HCT116 (cell line): ENCODE measurements around the gene BMP7.

Experiments
- CBX3 ChIP-seq: IDR thresholded peaks from 2 replicates; pipeline ENCODE4 v1.6.1; 2012; ENCODE audit warnings: low read depth
- CEBPB ChIP-seq: IDR thresholded peaks from 2 replicates; pipeline ENCODE4 v1.6.1; 2012; ENCODE audit warnings: low read depth
- EZH2 ChIP-seq: fragments of 200-600 bp; sonication (generic); IDR thresholded peaks from 2 replicates; pipeline ENCODE4 v1.6.1; 2017; ENCODE audit warnings: antibody characterized with exemption, mixed run types
- EZH2phosphoT487 ChIP-seq: fragments of 200-600 bp; IDR thresholded peaks from 2 replicates; pipeline ENCODE4 v1.6.1; 2018; ENCODE audit warnings: antibody characterized with exemption, borderline replicate concordance
- POLR2A ChIP-seq: IDR thresholded peaks from 2 replicates; pipeline ENCODE4 v1.7.0; 2011; ENCODE audit warnings: borderline replicate concordance; ENCODE audit not compliant: insufficient read depth, insufficient read length; ENCODE audit errors: extremely low read depth
- SP1 ChIP-seq: IDR thresholded peaks from 2 replicates; pipeline ENCODE4 v1.6.1; 2012; ENCODE audit warnings: low read depth
- ZNF274 ChIP-seq: fragments of 200-500 bp; sonication (Bioruptor generic); IDR thresholded peaks from 2 replicates; pipeline ENCODE4 v1.6.1; 2014; ENCODE audit warnings: mild to moderate bottlenecking, low read depth, low read length, inconsistent platforms
- TF ChIP-seq, protein P1 (sequence below), 3 experiments: fragments of 200-600 bp in 1 of 3; sonication (generic) in 1 of 3; IDR thresholded peaks in 2 of 3; conservative IDR thresholded peaks in 1 of 3; 2 replicates each; pipeline ENCODE4 v1.5.1; 2012 to 2017; ENCODE audit warnings: low read depth in 2 of 3, low read length in 2 of 3, antibody characterized with exemption in 1 of 3, borderline replicate concordance in 1 of 3, control low read depth in 1 of 3, mild to moderate bottlenecking in 1 of 3, mixed read lengths in 1 of 3, mixed run types in 1 of 3, moderate library complexity in 1 of 3; ENCODE audit not compliant: insufficient read depth in 1 of 3

DNA sequence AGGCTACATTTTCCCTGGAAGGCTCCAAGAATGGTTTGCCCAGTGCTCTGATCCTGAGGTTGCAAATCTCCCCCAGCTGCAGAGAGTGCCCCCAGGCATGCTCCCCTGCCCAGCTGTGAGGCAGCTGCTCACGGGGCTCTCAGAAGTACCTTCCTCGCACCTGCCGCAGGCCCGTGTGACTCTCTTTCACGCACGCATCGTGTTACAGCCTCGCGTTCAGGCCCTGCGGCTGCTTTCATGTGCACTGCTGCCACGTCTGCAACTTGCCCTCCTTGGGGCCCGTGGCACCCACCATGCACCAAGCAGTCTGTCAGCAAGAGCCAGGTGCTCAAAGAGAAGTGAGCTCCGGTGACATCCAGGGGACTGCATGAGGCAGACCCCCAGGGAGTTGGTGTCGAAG, 34.6 kb upstream of the BMP7 start:
- TF ChIP-seq POLR2A (no peak), CEBPB (no peak), EZH2 (no peak), ZNF274 (no peak), EZH2phosphoT487 (no peak), SP1 (no peak), CBX3 (no peak)
- TF ChIP-seq, protein P1, sequence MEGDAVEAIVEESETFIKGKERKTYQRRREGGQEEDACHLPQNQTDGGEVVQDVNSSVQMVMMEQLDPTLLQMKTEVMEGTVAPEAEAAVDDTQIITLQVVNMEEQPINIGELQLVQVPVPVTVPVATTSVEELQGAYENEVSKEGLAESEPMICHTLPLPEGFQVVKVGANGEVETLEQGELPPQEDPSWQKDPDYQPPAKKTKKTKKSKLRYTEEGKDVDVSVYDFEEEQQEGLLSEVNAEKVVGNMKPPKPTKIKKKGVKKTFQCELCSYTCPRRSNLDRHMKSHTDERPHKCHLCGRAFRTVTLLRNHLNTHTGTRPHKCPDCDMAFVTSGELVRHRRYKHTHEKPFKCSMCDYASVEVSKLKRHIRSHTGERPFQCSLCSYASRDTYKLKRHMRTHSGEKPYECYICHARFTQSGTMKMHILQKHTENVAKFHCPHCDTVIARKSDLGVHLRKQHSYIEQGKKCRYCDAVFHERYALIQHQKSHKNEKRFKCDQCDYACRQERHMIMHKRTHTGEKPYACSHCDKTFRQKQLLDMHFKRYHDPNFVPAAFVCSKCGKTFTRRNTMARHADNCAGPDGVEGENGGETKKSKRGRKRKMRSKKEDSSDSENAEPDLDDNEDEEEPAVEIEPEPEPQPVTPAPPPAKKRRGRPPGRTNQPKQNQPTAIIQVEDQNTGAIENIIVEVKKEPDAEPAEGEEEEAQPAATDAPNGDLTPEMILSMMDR (IDR thresholded peaks at IDR 0.05 in 2 of 3, conservative IDR thresholded peaks at IDR 0.05 in 1 of 3; ENCODE audit: borderline replicate concordance in 1 of 3, insufficient read depth in 1 of 3, low read depth in 2 of 3, low read length in 2 of 3), result no peak
